ENCODE measurements around the gene FAM222A. TPM values are rescaled to one million over a fixed set of nuclear protein-coding genes. Genes with fewer than 3 reads are reported as not detected.

Gene FAM222A
- total RNA-seq, 2 donors from 2014 or later = 1.2 to 1.8 TPM

- Mint-ChIP-seq H3K27me3 (peaks cover 0 to 14% of the 10 kb centered on the region in 2 donors), H3K36me3 (no peaks in the 10 kb centered on the region), H3K4me1 (ENCODE audit: low read depth in 2 of 2) (no peaks in the 10 kb centered on the region), H3K9me3 (no peaks in the 10 kb centered on the region), H3K4me3 (no peak overlapping the region), H3K27ac (peak overlapping the region in 1 of 2 donors; percentile 46)
- DNase-seq (ENCODE audit: low spot score) = no peak
- no peak for ATAC-seq
These were observed 2.7 kb upstream of the FAM222A start for GRCh38 chr12:109710747-109711595.

DNA sequence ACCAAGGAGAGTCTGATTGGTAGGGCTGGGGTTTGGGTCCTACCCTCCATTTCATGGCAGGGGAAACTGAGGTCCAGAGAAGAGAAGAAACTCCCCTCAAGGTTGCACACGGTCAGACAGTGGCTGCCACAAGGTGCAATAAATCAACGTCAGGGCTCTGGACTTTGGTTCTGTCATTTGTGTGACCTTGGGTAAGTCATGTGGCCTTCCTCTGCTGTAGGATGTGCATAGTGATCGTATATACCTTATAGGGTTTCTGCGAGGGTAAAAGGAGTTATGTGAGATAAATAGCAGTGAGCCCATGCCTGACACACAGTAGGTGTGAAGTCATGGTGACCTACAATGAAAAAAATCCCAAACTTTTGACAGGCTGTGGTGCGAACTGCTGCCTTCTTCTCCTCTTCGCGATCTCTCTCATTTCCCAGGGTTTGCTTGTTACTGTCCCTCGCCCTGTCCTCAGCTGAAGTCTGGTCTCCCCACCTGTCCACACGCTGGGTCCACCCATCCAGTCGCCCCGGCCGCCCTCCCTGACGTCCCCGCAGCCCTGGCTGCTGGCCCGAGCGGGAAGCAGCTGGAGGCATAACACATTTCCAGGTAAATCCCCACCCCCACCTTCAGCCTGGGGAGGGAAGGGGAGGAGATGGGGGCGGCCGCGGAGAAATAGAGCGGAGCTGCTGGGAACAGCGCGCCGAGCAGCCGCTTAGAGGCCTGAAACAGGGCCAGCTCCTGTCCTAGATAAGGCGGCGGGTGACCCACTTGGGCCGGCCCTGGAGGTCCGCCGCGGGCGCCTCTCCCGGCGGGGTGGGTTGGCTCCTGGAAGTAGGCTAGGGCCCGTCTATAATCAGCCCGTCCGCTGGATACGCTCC lies 1.8 kb upstream of the FAM222A start:
- DNase-seq (ENCODE audit: low spot score) = no peak
- H3K27me3 Mint-ChIP-seq = peaks cover 0 to 14% of the 10 kb centered on the region in 2 donors
- no peaks in the 10 kb centered on the region for H3K4me1 Mint-ChIP-seq (ENCODE audit: low read depth in 2 of 2)
- no peak for ATAC-seq
- no peaks in the 10 kb centered on the region for H3K36me3 Mint-ChIP-seq
- H3K4me3 Mint-ChIP-seq = no peak overlapping the region
- no peaks in the 10 kb centered on the region for H3K9me3 Mint-ChIP-seq
- no peak overlapping the region for H3K27ac Mint-ChIP-seq

DNA sequence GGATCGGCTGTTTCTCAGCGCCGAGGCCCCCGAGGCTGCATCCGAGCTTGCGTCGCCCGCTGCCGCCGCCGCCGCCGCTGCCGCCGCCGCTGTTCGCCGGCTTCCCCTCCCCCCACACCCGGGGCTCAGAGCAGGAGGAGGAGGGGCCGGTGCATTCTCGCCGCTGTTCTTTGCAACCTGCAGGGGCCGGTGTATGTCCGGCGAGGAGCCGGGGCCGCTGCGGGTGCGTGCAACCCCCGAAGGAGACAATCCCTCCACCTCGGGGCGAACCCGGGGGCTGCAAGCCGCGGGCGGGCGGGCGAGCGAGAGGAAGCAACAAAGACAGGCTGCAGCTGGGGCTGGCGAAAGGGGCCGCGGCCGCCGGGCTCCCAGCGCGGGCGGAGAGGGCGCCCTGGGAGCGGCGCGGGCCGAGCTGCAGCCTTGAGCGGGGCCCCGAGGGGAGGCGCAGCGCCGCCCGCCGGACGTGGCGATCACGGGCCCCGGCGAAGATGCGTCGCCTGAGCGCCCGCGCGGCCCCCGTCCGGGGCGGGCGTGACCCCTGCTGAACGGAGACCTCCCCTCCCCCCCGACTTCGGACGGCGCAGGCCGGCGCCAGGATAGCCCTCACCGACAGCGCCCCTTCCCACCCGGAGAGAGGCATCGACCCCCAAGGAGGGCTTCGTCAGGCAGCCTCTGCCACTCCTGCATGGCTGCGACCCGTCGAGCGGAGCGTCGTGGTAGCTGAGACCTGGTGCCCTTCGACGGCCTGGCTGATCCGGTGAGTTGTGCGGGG lies 702 bp downstream of the FAM222A start:
- H3K27ac Mint-ChIP-seq = no peak overlapping the region
- no peaks in the 10 kb centered on the region for H3K9me3 Mint-ChIP-seq
- peak overlapping the region; percentile 60 for H3K4me3 Mint-ChIP-seq
- peak; percentile 29 to 34 for ATAC-seq
- H3K36me3 Mint-ChIP-seq = no peaks in the 10 kb centered on the region
- H3K27me3 Mint-ChIP-seq = peaks cover 0 to 13% of the 10 kb centered on the region in 2 donors
- H3K4me1 Mint-ChIP-seq (ENCODE audit: low read depth in 2 of 2) = no peaks in the 10 kb centered on the region
- peak; percentile 69 for DNase-seq (ENCODE audit: low spot score)

DNA sequence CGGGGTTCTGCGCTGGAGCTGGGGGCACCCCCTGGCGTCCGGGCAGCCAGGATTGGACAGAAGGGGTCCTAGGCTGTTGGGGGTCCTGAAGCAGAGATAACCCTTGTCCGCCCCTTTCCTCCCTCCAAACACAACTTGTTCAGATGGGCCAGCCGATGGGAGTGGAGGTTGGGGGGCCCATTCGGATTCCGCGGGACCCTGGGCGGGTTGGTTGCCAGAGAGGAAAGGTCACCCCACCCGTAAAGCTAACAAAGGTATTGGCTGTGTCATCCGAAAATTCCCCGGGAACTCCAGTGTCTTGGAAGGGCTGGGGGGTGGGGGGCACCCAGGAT lies 1.3 kb downstream of the FAM222A start:
- H3K27ac Mint-ChIP-seq = no peak overlapping the region
- ATAC-seq (no peak), DNase-seq (ENCODE audit: low spot score) (no peak)
- H3K4me3 Mint-ChIP-seq = peak overlapping the region; percentile 12
- H3K9me3 Mint-ChIP-seq = no peaks in the 10 kb centered on the region
- peaks cover 0 to 13% of the 10 kb centered on the region in 2 donors for H3K27me3 Mint-ChIP-seq
- no peaks in the 10 kb centered on the region for H3K36me3 Mint-ChIP-seq
- no peaks in the 10 kb centered on the region for H3K4me1 Mint-ChIP-seq (ENCODE audit: low read depth in 2 of 2)

DNA sequence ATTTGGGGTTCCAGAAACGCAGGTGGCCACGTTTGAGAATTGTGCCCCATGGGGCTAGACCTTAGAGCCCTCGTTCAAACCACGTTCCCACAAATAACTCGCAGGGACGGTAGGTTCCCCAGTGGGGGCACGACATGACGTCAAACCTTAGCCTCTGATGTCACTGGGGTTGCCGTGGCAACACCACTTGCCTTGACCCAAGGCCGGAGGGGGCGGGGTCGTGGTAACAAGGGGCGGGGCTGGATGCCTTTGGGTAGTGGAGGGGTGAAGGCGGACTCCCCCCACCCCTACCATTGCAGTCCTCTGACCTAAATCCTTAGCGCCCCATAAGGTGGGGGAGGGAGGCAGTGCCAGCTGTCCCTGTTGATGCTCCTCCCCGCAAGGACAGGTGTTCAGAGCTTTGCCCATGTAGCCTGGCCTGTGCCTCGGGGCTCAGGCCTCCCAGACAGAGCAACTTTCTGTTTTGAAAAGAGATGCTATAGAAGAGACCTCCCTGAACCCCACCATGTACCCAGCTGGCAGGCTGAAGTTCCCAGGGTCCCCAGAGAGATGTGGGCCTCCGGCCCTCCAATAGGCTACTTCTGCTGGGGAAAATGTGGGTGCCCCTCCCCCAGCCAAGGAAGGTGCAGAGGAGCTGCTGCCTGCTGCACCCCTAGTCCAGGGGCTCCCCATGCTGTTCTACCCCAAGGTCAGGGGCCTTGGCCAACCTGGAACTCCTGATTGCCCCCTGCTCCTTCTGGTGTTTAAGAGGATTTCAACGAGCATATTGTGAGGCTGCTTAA lies 1.9 kb downstream of the FAM222A start:
- Mint-ChIP-seq H3K36me3 (no peaks in the 10 kb centered on the region), H3K9me3 (no peaks in the 10 kb centered on the region), H3K4me1 (ENCODE audit: low read depth in 2 of 2) (no peaks in the 10 kb centered on the region), H3K27ac (no peak overlapping the region), H3K27me3 (peaks cover 0 to 12% of the 10 kb centered on the region in 2 donors), H3K4me3 (peak overlapping the region; percentile 25)
- ATAC-seq (no peak), DNase-seq (ENCODE audit: low spot score) (no peak)

- no peak for ATAC-seq
- H3K27ac Mint-ChIP-seq = no peak overlapping the region
- DNase-seq (ENCODE audit: low spot score) = no peak
- H3K4me3 Mint-ChIP-seq = peak overlapping the region; percentile 25
- peaks cover 0 to 7% of the 10 kb centered on the region in 2 donors for H3K27me3 Mint-ChIP-seq
- no peaks in the 10 kb centered on the region for H3K9me3 Mint-ChIP-seq
- H3K36me3 Mint-ChIP-seq = no peaks in the 10 kb centered on the region
- H3K4me1 Mint-ChIP-seq (ENCODE audit: low read depth in 2 of 2) = no peaks in the 10 kb centered on the region
These were observed 2.5 kb downstream of the FAM222A start for GRCh38 chr12:109716092-109716479.

- Mint-ChIP-seq H3K9me3 (no peaks in the 10 kb centered on the region), H3K4me3 (no peak overlapping the region), H3K27ac (no peak overlapping the region), H3K4me1 (ENCODE audit: low read depth in 2 of 2) (no peaks in the 10 kb centered on the region), H3K27me3 (peaks cover 0 to 5% of the 10 kb centered on the region in 2 donors), H3K36me3 (no peaks in the 10 kb centered on the region)
- ATAC-seq = no peak
- DNase-seq (ENCODE audit: low spot score) = no peak
These were observed 3.1 kb downstream of the FAM222A start for GRCh38 chr12:109716512-109717389.

DNA sequence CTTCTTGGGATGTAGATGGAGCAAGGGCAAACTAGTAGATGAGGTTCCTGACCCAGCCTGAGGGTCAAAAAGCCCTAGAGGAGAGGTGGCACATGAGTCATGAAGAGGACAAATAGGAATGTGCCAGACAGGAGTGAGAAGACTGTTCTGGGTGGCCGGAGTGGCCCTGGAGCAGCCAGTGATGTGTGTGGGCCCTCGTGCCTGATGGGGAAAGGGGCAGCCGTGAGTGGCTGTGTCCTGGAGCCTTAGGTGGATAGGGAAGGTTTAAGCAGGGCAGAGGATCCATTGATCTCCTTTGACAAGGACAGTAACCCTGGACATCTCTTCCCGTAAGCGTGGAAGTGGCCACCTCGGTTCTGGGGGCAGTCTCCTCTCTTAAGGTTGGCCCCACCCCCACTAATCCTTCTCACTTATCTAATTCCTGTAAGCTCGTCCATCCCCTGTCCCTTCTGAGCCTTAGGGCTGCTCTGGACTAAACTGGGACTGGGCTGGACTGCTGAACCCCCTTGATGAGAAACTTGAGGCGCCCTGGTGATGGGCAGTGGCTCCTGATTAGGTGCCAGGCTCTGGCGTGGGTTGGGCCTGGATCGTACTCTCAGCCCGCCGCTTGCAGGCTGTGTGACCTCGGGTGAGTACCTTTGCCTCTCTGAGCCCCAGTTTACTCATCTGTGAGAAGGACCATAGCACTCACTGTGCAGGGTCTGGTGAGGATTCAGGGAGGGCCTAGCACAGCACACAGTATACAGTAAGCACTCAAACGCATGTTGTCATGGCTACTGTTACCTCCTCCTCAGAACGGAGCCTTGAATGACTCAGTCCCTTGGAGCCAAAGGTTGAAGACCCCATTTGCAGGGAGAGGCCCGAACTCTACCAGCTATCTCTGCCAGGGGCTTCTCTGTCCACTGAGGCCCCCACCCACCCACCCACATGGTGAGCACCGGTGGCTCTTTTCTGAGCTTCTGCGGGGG lies 4.0 kb downstream of the FAM222A start:
- no peak overlapping the region for H3K27ac Mint-ChIP-seq
- no peaks in the 10 kb centered on the region for H3K4me1 Mint-ChIP-seq (ENCODE audit: low read depth in 2 of 2)
- no peak overlapping the region for H3K4me3 Mint-ChIP-seq
- no peak for DNase-seq (ENCODE audit: low spot score)
- no peak for ATAC-seq
- H3K9me3 Mint-ChIP-seq = no peaks in the 10 kb centered on the region
- peaks cover 0 to 3% of the 10 kb centered on the region in 2 donors for H3K27me3 Mint-ChIP-seq
- no peaks in the 10 kb centered on the region for H3K36me3 Mint-ChIP-seq

- no peak overlapping the region for H3K27ac Mint-ChIP-seq
- DNase-seq (ENCODE audit: low spot score) (no peak), ATAC-seq (no peak)
- H3K27me3 Mint-ChIP-seq = peaks cover 0 to 3% of the 10 kb centered on the region in 2 donors
- no peaks in the 10 kb centered on the region for H3K36me3 Mint-ChIP-seq
- no peaks in the 10 kb centered on the region for H3K4me1 Mint-ChIP-seq (ENCODE audit: low read depth in 2 of 2)
- H3K4me3 Mint-ChIP-seq = no peak overlapping the region
- no peaks in the 10 kb centered on the region for H3K9me3 Mint-ChIP-seq
These were observed 4.8 kb downstream of the FAM222A start for GRCh38 chr12:109718390-109718789.

GRCh38 chr12:109719123-109720022 lies 5.7 kb downstream of the FAM222A start:
- Mint-ChIP-seq H3K4me3 (no peak overlapping the region), H3K27ac (no peak overlapping the region), H3K36me3 (no peaks in the 10 kb centered on the region), H3K4me1 (ENCODE audit: low read depth in 2 of 2) (no peaks in the 10 kb centered on the region), H3K9me3 (no peaks in the 10 kb centered on the region), H3K27me3 (peaks cover 0 to 3% of the 10 kb centered on the region in 2 donors)
- DNase-seq (ENCODE audit: low spot score) = no peak
- ATAC-seq = no peak

All from natural killer cell treated with Interleukin-12 subunit alpha and Interleukin-12 subunit beta and Interleukin-15 and Interleukin-18, amount 100 ng/mL, for 72 hours (primary cell).